ENCODE results near the gene SPATA16. TPM values are rescaled to one million over a fixed set of nuclear protein-coding genes. Genes with fewer than 3 reads are reported as not detected.

Gene SPATA16
- total RNA-seq, 4 donors from 2014 or later: not detected

DNA sequence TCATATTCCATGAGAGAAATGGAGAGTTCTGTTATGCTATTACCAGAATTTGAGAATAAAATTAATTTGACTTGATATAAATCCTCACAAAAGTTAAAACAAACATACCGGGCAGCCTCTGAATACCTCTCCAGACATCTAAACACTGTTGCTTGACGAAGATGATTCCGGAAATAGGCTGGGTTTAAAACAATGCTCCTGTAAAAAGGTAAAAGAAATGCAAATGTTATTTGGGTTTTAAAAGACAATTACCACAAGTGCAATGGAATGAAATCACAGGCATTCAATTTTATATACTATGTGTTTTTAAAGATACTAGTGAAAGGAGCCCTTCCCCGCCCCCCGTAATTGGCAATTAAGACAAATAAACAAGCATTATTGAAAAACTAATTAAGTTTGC, 121.7 kb downstream of the SPATA16 start:
- WGBS, 2 donors: 86 to 87% methylated on average over 5 of the region's 5 CpGs
- H3K9me3 ChIP-seq: no peaks in the 10 kb centered on the region
- no peak for TF ChIP-seq POLR2A (IDR thresholded peaks at IDR 0.05)
- TF ChIP-seq CTCF (IDR thresholded peaks at IDR 0.05): no peak
- no peak overlapping the region for H3K27ac ChIP-seq
- H3K27me3 ChIP-seq: no peaks in the 10 kb centered on the region
- H3K4me3 ChIP-seq: no peak overlapping the region
- no peaks in the 10 kb centered on the region for H3K36me3 ChIP-seq
- DNase-seq: no peak
- intact Hi-C loops (cut with DNase I): no loop called here
- H3K4me1 ChIP-seq: no peaks in the 10 kb centered on the region

DNA sequence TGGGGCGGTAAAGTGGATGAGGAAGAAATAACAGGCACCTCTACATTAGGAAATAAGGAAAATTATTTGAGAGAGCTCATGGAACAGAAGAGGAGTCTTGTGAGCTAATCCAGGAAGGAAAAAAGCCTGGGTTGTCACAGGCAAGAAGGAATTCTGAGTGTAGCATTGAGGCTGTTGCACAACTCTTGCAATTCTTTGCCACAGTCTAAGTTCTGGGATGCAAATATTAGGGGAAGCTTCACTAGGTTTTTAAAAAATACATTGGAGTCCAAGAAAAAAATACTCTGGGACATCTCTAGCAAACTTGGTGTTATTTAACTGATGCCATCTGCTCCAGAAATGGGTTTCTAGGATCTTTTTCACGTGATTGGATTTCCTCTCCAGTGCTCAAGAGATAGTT, 122.3 kb downstream of the SPATA16 start:
- intact Hi-C loops (cut with DNase I): no loop called here
- WGBS, 2 donors: 56 to 76% methylated on average over 2 of the region's 2 CpGs

GRCh38 chr3:173013219-173013832, 127.7 kb downstream of the SPATA16 start:
- no peaks in the 10 kb centered on the region for H3K9me3 ChIP-seq
- no peak overlapping the region for H3K4me3 ChIP-seq
- WGBS, 2 donors: 46 to 68% methylated on average over 3 of the region's 3 CpGs
- intact Hi-C loops (cut with DNase I): no loop called here
- no peak for DNase-seq
- H3K27ac ChIP-seq: no peak overlapping the region
- TF ChIP-seq CTCF (IDR thresholded peaks at IDR 0.05): no peak
- no peak for TF ChIP-seq POLR2A (IDR thresholded peaks at IDR 0.05)
- H3K36me3 ChIP-seq: no peaks in the 10 kb centered on the region
- no peaks in the 10 kb centered on the region for H3K27me3 ChIP-seq
- H3K4me1 ChIP-seq: no peaks in the 10 kb centered on the region

More for the DNA sequence above, 122.3 kb downstream of the SPATA16 start:
- Histone ChIP-seq H3K4me1 (no peaks in the 10 kb centered on the region), H3K27ac (no peak overlapping the region), H3K27me3 (no peaks in the 10 kb centered on the region), H3K36me3 (no peaks in the 10 kb centered on the region), H3K9me3 (no peaks in the 10 kb centered on the region), H3K4me3 (no peak overlapping the region)
- no peak for DNase-seq
- TF ChIP-seq POLR2A (IDR thresholded peaks at IDR 0.05) (no peak), CTCF (IDR thresholded peaks at IDR 0.05) (no peak)

DNA sequence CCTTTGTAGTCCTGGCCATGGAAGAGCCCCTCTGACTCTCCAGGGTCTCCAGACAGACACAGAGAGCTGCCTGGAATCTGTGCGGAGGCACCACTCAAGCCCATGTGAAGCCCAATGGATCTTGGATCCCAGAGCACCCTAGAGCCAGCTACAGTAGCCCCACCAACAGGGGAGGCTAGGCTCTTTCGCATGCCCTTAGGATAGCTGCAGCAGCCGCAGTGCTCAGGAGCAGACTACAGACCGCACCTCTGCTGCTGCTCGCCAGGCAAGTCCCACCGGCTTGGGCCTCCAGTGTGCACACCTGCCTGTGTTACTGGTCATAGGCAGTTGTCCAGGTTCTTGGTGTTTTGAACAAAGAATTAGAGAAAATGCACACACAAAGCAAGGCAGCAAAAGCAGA, 131.6 kb downstream of the SPATA16 start:
- WGBS, 2 donors: 80 to 85% methylated on average over 1 to 2 of the region's 6 CpGs
- no peaks in the 10 kb centered on the region for H3K36me3 ChIP-seq
- intact Hi-C loops (cut with DNase I): no loop called here
- no peak for DNase-seq
- H3K27me3 ChIP-seq: no peaks in the 10 kb centered on the region
- no peaks in the 10 kb centered on the region for H3K9me3 ChIP-seq
- TF ChIP-seq CTCF (IDR thresholded peaks at IDR 0.05): no peak
- TF ChIP-seq POLR2A (IDR thresholded peaks at IDR 0.05): no peak
- no peaks in the 10 kb centered on the region for H3K4me1 ChIP-seq
- no peak overlapping the region for H3K4me3 ChIP-seq
- no peak overlapping the region for H3K27ac ChIP-seq

DNA sequence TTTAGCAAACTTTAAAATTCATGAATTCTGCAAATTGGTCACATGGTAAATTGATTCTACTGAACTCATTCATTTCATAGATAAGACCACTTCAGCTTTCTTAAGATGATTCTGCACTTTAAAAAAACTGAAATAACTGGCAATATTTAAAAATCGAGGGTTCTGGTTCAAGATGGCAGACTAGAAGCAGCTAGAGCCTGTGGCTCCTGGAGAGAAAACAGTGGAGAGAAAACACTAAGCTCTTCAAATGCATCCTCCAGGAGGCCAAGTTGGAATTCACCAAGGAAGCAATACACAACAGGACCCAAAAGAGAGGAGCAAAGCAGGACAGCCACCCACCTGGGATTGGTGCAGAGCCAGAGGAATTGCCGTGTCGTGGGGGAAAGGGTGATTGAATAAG, 132.1 kb downstream of the SPATA16 start:
- H3K36me3 ChIP-seq: no peaks in the 10 kb centered on the region
- no peak overlapping the region for H3K27ac ChIP-seq
- TF ChIP-seq POLR2A (IDR thresholded peaks at IDR 0.05): no peak
- no peak for TF ChIP-seq CTCF (IDR thresholded peaks at IDR 0.05)
- H3K4me1 ChIP-seq: no peaks in the 10 kb centered on the region
- DNase-seq: no peak
- H3K9me3 ChIP-seq: no peaks in the 10 kb centered on the region
- intact Hi-C loops (cut with DNase I): no loop called here
- WGBS, 2 donors: 69 to 77% methylated on average over 3 of the region's 3 CpGs
- H3K27me3 ChIP-seq: no peaks in the 10 kb centered on the region
- no peak overlapping the region for H3K4me3 ChIP-seq
